K562 (cell line): ENCODE measurements around the gene SEPTIN2.

Experiments used
- FOXM1 ChIP-seq, 2 experiments: fragments of 450-650 bp in 1 of 2; sonication (generic) in 1 of 2; formaldehyde crosslinking in 1 of 2; IDR thresholded peaks; 2 replicates each; pipeline versions ENCODE4 v1.6.1 to v1.9.0; 2017 to 2022; ENCODE audit warnings: low read depth in 2 of 2, mild to moderate bottlenecking in 2 of 2, missing genetic modification reagents in 1 of 2, moderate library complexity in 1 of 2
- IRF2 ChIP-seq: sonication (generic); formaldehyde crosslinking; IDR thresholded peaks from 2 replicates; pipeline ENCODE4 v1.8.1; 2022; ENCODE audit warnings: mild to moderate bottlenecking, missing genetic modification reagents
- NFIC ChIP-seq: fragments of 450-650 bp; IDR thresholded peaks from 2 replicates; pipeline ENCODE4 v1.6.1; 2017; ENCODE audit warnings: mild to moderate bottlenecking, inconsistent platforms
- POLR2A ChIP-seq: fragments of 450-650 bp; conservative IDR thresholded peaks from 2 replicates; pipeline ENCODE4 v1.6.1; 2016
- SMARCA4 ChIP-seq: fragments of 450-650 bp; IDR thresholded peaks from 2 replicates; pipeline ENCODE4 v1.6.1; 2016
- SMC3 ChIP-seq: conservative IDR thresholded peaks from 2 replicates; pipeline ENCODE4 v1.6.1; 2011; ENCODE audit warnings: low read depth, low read length, improper control_type of control experiment; ENCODE audit not compliant: insufficient read depth
- TAF1 ChIP-seq: IDR thresholded peaks from 2 replicates; pipeline ENCODE4 v1.6.1; 2011; ENCODE audit warnings: mild to moderate bottlenecking, low read length, moderate library complexity; ENCODE audit not compliant: insufficient read depth, control insufficient read depth, severe bottlenecking; ENCODE audit errors: extremely low read depth
- ZNF133 ChIP-seq: fragments of 250-450 bp; sonication (Bioruptor Pico); IDR thresholded peaks from 2 replicates; pipeline ENCODE4 v1.4.0; 2020; ENCODE audit warnings: mild to moderate bottlenecking
- ZNF75A ChIP-seq: fragments of 450-650 bp; formaldehyde crosslinking; IDR thresholded peaks from 2 replicates; pipeline ENCODE4 v1.4.0; 2020; ENCODE audit warnings: mild to moderate bottlenecking
- TF ChIP-seq, protein P1 (sequence below): fragments of 450-650 bp; IDR thresholded peaks from 2 replicates; pipeline ENCODE4 v1.6.1; 2016; ENCODE audit warnings: antibody characterized with exemption

DNA sequence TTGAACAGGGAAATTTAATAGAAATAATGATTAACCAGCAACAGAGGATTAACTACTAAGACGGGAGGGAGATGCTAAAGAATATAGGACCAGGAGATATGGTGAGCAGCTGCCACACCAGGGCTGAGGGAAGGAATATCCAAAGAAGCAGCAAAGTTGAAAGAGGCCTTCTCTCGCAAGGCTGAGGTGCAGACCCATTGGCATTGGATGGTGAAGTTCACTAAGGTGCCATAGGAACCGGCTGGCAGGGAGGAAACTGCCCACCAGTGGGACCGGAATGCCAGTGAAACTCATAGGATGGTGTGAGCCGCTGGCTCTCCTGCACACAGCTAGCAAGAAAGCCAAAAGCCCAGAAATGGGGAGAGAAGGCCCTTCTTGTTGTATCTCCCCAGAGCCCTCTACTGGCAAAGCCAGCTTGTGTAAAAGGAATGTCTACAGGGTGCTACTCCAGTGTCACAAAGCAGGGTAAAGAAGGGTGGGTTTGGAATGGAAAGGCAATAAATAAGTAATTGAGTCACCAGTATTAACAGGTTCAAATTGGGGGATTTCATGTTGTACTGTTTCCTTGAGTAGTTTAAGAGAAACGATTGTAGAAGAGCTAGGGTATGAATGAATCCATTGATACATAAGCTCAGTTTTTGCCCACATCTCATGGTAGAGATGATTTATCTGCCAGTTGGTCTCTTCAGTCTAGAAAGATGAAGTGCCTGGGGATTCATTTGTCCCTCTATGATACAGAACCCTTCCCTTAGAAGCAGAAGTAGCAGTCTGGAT lies 76.4 kb downstream of the SEPTIN2 start:
- no peak for TF ChIP-seq NFIC
- no peak for TF ChIP-seq ZNF133 (CRISPR knock-in tag)
- no peak for TF ChIP-seq TAF1
- TF ChIP-seq SMARCA4: no peak
- no peak for TF ChIP-seq POLR2A
- TF ChIP-seq, protein P1, sequence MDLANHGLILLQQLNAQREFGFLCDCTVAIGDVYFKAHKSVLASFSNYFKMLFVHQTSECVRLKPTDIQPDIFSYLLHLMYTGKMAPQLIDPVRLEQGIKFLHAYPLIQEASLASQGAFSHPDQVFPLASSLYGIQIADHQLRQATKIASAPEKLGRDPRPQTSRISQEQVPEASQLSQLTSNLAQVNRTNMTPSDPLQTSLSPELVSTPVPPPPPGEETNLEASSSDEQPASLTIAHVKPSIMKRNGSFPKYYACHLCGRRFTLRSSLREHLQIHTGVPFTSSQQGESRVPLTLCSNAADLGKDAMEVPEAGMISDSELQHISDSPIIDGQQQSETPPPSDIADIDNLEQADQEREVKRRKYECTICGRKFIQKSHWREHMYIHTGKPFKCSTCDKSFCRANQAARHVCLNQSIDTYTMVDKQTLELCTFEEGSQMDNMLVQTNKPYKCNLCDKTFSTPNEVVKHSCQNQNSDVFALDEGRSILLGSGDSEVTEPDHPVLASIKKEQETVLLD: no peak
- no peak for TF ChIP-seq FOXM1 (IDR thresholded peaks at IDR 0.05; ENCODE audit: low read depth)
- TF ChIP-seq FOXM1 (CRISPR knock-in tag; IDR thresholded peaks at IDR 0.05; ENCODE audit: low read depth): no peak
- no peak for TF ChIP-seq SMC3
- TF ChIP-seq IRF2 (CRISPR knock-in tag): no peak
- no peak for TF ChIP-seq ZNF75A
